Nephron (organoid): Measurements from ENCODE around the gene ZSWIM4.

Experiments
- H3K27ac Mint-ChIP-seq, 3 experiments: 2 replicates each; pipeline ENCODE4 v1.8.0; 2020; ENCODE audit warnings: mixed read lengths in 3 of 3, mild to moderate bottlenecking in 2 of 3, moderate library complexity in 1 of 3
- H3K27me3 Mint-ChIP-seq: 2 replicates; pipeline ENCODE4 v1.8.0; 2021; ENCODE audit warnings: low read depth, mild to moderate bottlenecking, moderate library complexity, mixed read lengths
- H3K36me3 Mint-ChIP-seq: 2 replicates; pipeline ENCODE4 v1.8.0; 2020; ENCODE audit warnings: low read depth, mixed read lengths
- H3K4me1 Mint-ChIP-seq: 2 replicates; pipeline ENCODE4 v1.8.0; 2020; ENCODE audit warnings: mixed read lengths
- H3K4me3 Mint-ChIP-seq, 3 experiments: 2 replicates each; pipeline ENCODE4 v1.8.0; 2020; ENCODE audit warnings: mild to moderate bottlenecking in 3 of 3, mixed read lengths in 3 of 3, moderate library complexity in 2 of 3
- H3K9me3 Mint-ChIP-seq: 2 replicates; pipeline ENCODE4 v1.8.0; 2020; ENCODE audit warnings: mixed read lengths
- TF ChIP-seq, protein P1 (sequence below), 3 experiments: fragments of 200-600 bp; sonication (generic); IDR thresholded peaks; one replicate each; pipeline ENCODE4 v1.5.0; 2021; ENCODE audit warnings: antibody characterized with exemption in 3 of 3; ENCODE audit not compliant: unreplicated experiment in 3 of 3

The ZSWIM4 gene

DNA sequence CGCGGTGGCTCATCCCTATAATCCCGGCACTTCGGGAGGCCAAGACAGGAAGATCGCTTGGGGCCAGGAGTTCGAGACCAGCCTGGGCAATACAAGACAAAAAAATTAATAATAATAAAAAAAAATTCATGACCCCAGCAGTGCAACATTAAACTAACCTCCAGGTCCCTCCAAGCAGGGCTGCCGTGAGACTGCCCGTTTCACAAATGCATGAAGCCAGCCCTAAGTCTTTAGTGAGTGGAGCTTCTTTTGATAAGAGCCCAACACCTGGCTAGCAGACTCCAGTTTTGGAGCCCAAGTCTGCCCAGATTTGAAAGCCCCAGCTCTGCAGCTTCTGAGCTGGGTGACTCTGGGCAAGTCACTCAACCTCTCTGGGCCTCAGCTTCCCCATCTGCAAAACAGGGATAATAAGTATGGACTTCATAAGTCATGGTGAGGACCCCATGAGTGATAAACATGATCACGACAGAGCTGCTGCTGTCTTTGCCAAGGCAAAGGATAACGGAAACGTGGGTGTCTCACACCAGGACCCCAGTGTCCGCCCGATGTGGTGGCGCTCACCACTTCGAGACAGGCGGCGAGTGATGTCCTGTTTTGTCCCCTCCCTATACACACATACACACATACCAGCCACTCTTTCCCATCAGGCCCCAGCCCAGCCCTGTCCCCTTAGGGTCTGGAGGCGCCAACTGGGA is 43.3 kb downstream of the ZSWIM4 start:
- Mint-ChIP-seq H3K27me3 (no peaks in the 10 kb centered on the region), H3K36me3 (no peaks in the 10 kb centered on the region), H3K4me1 (peaks cover 18% of the 10 kb centered on the region), H3K4me3 (peak overlapping the region in 2 of 3 experiments; percentile 60 to 63), H3K9me3 (no peaks in the 10 kb centered on the region), H3K27ac (peak overlapping the region in 2 of 3 experiments; percentile 35 to 37)
- TF ChIP-seq, protein P1, sequence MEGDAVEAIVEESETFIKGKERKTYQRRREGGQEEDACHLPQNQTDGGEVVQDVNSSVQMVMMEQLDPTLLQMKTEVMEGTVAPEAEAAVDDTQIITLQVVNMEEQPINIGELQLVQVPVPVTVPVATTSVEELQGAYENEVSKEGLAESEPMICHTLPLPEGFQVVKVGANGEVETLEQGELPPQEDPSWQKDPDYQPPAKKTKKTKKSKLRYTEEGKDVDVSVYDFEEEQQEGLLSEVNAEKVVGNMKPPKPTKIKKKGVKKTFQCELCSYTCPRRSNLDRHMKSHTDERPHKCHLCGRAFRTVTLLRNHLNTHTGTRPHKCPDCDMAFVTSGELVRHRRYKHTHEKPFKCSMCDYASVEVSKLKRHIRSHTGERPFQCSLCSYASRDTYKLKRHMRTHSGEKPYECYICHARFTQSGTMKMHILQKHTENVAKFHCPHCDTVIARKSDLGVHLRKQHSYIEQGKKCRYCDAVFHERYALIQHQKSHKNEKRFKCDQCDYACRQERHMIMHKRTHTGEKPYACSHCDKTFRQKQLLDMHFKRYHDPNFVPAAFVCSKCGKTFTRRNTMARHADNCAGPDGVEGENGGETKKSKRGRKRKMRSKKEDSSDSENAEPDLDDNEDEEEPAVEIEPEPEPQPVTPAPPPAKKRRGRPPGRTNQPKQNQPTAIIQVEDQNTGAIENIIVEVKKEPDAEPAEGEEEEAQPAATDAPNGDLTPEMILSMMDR (IDR thresholded peaks at IDR 0.05; ENCODE audit: unreplicated experiment in 3 of 3) = no peak

DNA sequence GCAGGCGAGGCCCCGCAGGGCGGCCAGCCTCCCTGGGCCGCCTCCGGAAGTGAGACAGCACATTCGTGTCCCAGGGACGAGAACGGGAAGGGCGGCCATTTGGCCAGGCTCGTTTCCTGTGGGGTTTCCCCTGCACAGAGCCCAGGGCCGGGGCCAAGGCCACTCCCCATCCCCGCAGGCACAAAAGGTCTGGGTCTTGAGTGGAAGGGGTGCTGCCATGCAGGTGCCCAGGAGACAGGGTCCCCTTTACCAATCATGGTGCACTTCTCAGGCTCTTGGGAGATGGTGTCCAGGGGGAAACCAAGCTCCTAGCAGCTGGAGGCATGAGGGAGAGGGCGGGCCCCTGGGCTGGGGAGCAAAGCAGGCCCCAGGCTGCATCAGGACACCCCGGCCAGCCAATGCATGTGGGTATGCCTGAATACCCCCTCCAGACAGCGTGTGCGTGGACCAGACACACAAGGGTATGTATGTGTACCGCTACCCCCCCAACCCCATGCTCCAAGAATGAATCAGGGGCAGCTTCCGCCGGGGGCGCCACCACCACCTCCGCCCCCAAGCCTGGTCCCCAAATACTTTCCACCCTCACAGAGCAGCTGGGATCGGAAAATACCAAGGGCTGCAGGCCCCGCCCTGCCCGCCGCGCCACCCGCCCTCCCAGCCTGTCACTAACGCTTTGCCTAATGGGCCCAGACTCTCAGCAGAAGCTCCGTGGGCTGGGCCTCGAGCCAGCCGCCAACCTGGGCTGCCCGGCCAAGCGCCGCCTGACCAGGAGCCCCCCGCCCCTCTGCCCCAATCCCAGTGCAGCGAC is 44.1 kb downstream of the ZSWIM4 start:
- H3K27me3 Mint-ChIP-seq = no peaks in the 10 kb centered on the region
- no peaks in the 10 kb centered on the region for H3K36me3 Mint-ChIP-seq
- peak overlapping the region in 2 of 3 experiments; percentile 60 to 61 for H3K4me3 Mint-ChIP-seq
- H3K9me3 Mint-ChIP-seq = no peaks in the 10 kb centered on the region
- TF ChIP-seq, protein P1 (IDR thresholded peaks at IDR 0.05; ENCODE audit: unreplicated experiment in 3 of 3) = no peak
- H3K4me1 Mint-ChIP-seq = peaks cover 12% of the 10 kb centered on the region
- peak overlapping the region in 2 of 3 experiments; percentile 35 to 37 for H3K27ac Mint-ChIP-seq

DNA sequence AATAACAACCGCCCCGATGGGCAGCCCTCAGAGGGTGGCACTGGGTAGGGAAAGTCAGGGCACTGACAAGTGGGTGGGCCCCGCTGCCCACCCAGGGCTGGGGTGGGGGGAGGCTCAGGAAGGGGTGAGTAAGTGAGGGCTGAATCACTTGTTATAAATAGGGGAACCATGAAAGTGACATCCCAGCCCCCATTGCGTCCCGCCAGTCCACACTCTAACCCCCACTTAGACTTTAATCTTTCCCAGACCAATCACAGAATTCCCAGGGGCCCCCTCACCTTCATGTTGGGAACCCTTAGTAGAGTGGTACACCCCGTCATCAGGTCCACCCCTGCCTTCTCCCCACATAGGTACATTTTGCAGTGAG is 44.7 kb downstream of the ZSWIM4 start:
- Mint-ChIP-seq H3K27me3 (no peaks in the 10 kb centered on the region), H3K36me3 (no peaks in the 10 kb centered on the region), H3K9me3 (no peaks in the 10 kb centered on the region), H3K4me3 (peak overlapping the region; percentile 43 to 97 (median 96)), H3K4me1 (peaks cover 17% of the 10 kb centered on the region), H3K27ac (peak overlapping the region; percentile 27 to 86 (median 60))
- TF ChIP-seq, protein P1 (IDR thresholded peaks at IDR 0.05; ENCODE audit: unreplicated experiment in 3 of 3) = no peak

DNA sequence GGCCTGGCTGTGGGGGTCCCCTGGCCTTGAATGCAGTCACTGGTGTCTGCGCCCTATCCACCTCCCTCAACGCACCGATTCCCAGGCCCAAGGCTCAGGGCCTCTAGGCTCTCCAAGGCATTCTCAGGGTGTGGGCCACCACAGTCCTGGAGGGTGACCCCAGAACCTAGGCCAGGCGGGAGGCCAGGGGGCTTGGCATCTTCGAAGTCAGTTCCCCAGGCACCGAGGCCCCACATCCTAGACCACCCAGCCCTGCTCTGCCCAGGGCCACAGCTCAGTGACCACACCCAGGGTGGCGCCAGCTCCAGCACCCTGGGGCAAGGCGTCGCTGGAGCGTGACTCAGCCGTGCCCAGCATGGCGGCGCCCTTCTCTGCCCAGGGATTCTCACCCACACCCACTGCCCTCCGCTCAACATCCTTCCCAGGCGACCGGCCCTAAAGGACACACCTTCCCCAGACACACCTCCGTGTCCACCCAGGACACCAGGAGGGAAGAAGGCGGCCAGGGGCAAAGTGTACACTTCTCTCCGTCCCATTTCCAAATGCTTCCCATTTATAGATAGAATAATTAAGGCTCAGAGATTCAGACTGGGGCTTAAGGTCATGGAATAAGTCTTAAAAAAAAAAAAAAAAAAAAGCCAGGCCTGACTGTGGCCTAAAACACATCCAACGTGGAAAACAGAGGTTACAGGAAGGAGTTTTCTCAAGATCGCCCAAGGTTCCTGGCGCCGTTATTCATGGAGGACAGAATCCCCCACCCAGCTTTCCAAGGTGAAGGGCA is 45.3 kb downstream of the ZSWIM4 start:
- Mint-ChIP-seq H3K27ac (peak overlapping the region; percentile 27 to 86 (median 60)), H3K36me3 (no peaks in the 10 kb centered on the region), H3K4me1 (peaks cover 23% of the 10 kb centered on the region), H3K9me3 (no peaks in the 10 kb centered on the region), H3K27me3 (no peaks in the 10 kb centered on the region), H3K4me3 (peak overlapping the region; percentile 95 to 97 (median 96))
- TF ChIP-seq, protein P1 (IDR thresholded peaks at IDR 0.05; ENCODE audit: unreplicated experiment in 3 of 3) = no peak

DNA sequence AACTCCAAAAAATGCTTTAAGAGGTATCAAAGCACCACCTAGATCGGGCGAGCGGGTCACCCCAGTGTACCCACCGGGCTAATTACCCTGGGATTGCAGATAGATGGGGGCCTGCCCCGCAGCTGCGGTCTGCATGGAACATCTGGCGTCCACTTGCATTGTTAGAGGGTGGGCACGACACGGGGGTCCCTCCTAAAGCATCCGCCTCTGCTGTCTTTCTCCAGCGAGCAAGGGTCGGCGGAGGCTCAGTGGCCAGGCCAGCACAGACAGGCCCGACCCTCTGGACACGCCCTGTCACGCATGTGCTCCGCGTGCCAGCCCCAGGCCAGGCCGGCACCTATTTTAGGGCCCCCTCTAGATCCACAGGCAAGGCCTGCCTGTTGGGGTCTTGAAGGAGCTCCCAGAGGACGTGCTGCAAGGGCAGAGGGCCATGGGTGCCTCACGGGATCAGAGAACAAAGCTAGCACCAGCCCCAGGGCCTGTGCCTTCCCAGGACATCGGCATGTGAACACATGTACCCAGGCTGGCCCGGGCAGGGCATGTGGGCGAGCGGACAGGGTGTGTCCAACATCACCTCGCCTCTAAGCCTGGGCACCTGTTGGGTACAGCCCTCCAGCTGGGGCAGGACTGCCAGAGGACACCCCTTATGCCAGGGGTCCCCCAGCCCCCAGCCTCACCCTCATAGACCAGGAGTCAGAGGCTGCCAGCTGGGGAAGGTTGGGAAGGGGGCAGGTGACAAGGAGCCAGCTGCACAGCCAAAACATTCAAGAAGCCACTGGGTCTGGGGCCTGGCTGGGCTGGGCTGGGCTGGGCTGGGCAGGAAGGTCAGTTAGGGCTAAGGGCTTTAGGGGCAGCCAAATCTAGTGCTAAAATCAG is 46.1 kb downstream of the ZSWIM4 start:
- Mint-ChIP-seq H3K4me1 (peaks cover 27% of the 10 kb centered on the region), H3K9me3 (no peaks in the 10 kb centered on the region), H3K27ac (peak overlapping the region; percentile 86 to 94 (median 90)), H3K27me3 (no peaks in the 10 kb centered on the region), H3K36me3 (no peaks in the 10 kb centered on the region), H3K4me3 (peak overlapping the region; percentile 95 to 97 (median 96))
- TF ChIP-seq, protein P1 (IDR thresholded peaks at IDR 0.05; ENCODE audit: unreplicated experiment in 3 of 3) = no peak
